Smooth muscle cell (in vitro differentiated cells): Measurements from ENCODE around the gene MORC2. TPM values are rescaled to one million over a fixed set of nuclear protein-coding genes. Genes with fewer than 3 reads are reported as not detected.

ENCODE experiments used
- DNase-seq: peaks from one replicate; lab custom pipeline; 2025; ENCODE audit not compliant: unreplicated experiment; lab: John Stamatoyannopoulos, UW
- H2AFZ ChIP-seq: fragments of 200-600 bp; sonication (generic); 2 replicates; pipeline ENCODE4 v1.6.0; 2016; ENCODE audit warnings: antibody characterized with exemption, low read depth, mild to moderate bottlenecking
- H3F3A ChIP-seq: fragments of 200-600 bp; sonication (generic); 2 replicates; pipeline ENCODE4 v1.6.0; 2017; ENCODE audit warnings: antibody characterized with exemption, low read depth
- H3K27ac ChIP-seq: fragments of 200-600 bp; sonication (generic); 2 replicates; pipeline ENCODE4 v1.5.1; 2016; ENCODE audit warnings: low read depth, mild to moderate bottlenecking
- H3K27me3 ChIP-seq: fragments of 200-600 bp; sonication (generic); 2 replicates; pipeline ENCODE4 v1.6.1; 2016; ENCODE audit warnings: low read depth, mild to moderate bottlenecking
- H3K36me3 ChIP-seq: fragments of 200-600 bp; sonication (generic); 2 replicates; pipeline ENCODE4 v1.5.1; 2016; ENCODE audit warnings: low read depth
- H3K4me1 ChIP-seq: fragments of 200-600 bp; sonication (generic); 2 replicates; pipeline ENCODE4 v1.5.1; 2016; ENCODE audit warnings: low read depth
- H3K4me2 ChIP-seq: fragments of 200-600 bp; sonication (generic); 2 replicates; pipeline ENCODE4 v1.6.0; 2016; ENCODE audit warnings: mild to moderate bottlenecking
- H3K4me3 ChIP-seq: fragments of 200-600 bp; sonication (generic); 2 replicates; pipeline ENCODE4 v1.5.1; 2016; ENCODE audit warnings: mild to moderate bottlenecking
- H3K79me2 ChIP-seq: fragments of 200-600 bp; sonication (generic); 2 replicates; pipeline ENCODE4 v1.6.0; 2016; ENCODE audit warnings: low read depth, mild to moderate bottlenecking
- H3K9ac ChIP-seq: fragments of 200-600 bp; sonication (generic); 2 replicates; pipeline ENCODE4 v1.6.0; 2016; ENCODE audit warnings: low read depth
- H3K9me3 ChIP-seq: fragments of 200-600 bp; sonication (generic); replicated peaks from 2 replicates; pipeline ENCODE4 v1.5.1; 2016; ENCODE audit warnings: low read depth
- H4K20me1 ChIP-seq: fragments of 200-600 bp; sonication (generic); 2 replicates; pipeline ENCODE4 v1.6.0; 2016; ENCODE audit warnings: low read depth
- WGBS: methylation state at CpG from one replicate; pipeline ENCODE4 v1.1.7; 2016; ENCODE audit warnings: low lambda C conversion rate; 5-methylcytosine and 5-hydroxymethylcytosine counted together
- polyA plus RNA-seq: library from polyadenylated mRNA; unstranded; fragments of >200 nt; fragmentation: Nextera tagmentation; extraction: Ambion mirVana; gene quantifications from 2 replicates; pipeline ENCODE4 v1.2.1, GENCODE V29; 2016
- total RNA-seq: library from RNA; depleted of rRNA; stranded (reverse); fragments of >200 nt; gene quantifications from 2 replicates; pipeline ENCODE4 v1.2.3, GENCODE V29; 2014
- TF ChIP-seq, protein P1 (sequence below): fragments of 200-600 bp; sonication (generic); IDR thresholded peaks from 2 replicates; pipeline ENCODE4 v1.5.1; 2017; ENCODE audit warnings: borderline replicate concordance, mild to moderate bottlenecking, antibody characterized with exemption; ENCODE audit not compliant: insufficient read depth, poor library complexity, severe bottlenecking

The MORC2 gene
- total and polyA plus RNA-seq, 2 experiments from 2014 or later, result 22.0 to 42.9 TPM

DNA sequence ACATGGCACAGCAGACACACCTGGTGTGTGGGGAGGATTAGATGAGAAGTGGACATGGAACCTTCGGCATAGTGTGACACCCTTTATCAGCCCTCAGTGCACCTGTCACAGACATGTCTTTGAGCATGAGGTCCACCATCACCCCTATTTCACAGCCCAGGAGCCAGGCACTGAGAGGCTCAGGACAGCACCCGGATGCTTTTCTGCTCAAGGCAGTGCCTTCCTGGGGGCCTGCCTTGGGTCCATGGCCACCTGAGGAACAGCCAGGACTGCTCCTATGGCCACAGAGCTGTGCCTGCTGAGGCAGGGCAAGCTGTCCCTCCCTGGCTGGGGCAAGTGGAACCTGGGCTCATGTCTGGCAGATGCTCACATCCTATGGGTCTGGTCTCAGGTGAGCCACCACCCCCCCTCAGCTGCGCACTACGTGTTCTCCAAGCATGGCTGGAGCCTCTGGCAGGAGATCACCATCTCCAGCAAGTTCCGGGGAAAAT, 75.8 kb downstream of the MORC2 start:
- Histone ChIP-seq H3K27ac (no peak overlapping the region), H3K9me3 (no peaks in the 10 kb centered on the region), H3F3A (no peaks in the 10 kb centered on the region), H3K4me3 (no peak overlapping the region), H3K27me3 (no peaks in the 10 kb centered on the region), H3K9ac (no peak overlapping the region), H4K20me1 (no peaks in the 10 kb centered on the region), H3K4me2 (no peak overlapping the region), H3K4me1 (no peaks in the 10 kb centered on the region), H2AFZ (no peak overlapping the region), H3K79me2 (no peaks in the 10 kb centered on the region), H3K36me3 (no peaks in the 10 kb centered on the region)
- TF ChIP-seq, protein P1, sequence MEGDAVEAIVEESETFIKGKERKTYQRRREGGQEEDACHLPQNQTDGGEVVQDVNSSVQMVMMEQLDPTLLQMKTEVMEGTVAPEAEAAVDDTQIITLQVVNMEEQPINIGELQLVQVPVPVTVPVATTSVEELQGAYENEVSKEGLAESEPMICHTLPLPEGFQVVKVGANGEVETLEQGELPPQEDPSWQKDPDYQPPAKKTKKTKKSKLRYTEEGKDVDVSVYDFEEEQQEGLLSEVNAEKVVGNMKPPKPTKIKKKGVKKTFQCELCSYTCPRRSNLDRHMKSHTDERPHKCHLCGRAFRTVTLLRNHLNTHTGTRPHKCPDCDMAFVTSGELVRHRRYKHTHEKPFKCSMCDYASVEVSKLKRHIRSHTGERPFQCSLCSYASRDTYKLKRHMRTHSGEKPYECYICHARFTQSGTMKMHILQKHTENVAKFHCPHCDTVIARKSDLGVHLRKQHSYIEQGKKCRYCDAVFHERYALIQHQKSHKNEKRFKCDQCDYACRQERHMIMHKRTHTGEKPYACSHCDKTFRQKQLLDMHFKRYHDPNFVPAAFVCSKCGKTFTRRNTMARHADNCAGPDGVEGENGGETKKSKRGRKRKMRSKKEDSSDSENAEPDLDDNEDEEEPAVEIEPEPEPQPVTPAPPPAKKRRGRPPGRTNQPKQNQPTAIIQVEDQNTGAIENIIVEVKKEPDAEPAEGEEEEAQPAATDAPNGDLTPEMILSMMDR, result no peak
- 97% methylated on average over 5 of the region's 5 CpGs for WGBS
- no peak for DNase-seq

DNA sequence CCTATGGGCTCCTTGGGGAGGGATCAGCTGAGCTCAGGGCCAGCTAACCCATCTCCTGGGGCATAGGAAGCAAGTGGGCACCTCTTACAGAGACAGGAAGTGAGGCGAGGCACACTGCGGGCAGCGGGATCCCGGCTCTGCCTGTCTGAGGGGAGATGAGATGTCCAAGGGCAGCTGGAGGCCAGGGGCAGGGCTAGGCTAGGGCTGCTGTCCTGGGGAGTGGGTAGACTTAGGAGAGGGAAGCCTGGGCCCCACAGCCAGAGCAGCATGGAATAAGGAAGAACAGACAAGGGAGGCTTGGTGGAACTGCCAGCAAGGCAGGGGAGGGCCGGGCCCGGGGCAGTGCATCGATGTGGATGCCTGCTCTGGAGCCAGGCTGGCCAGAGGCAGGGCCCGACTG, 76.3 kb downstream of the MORC2 start:
- H3K4me3 ChIP-seq, result no peak overlapping the region
- H3K27me3 ChIP-seq, result no peaks in the 10 kb centered on the region
- H3K4me1 ChIP-seq, result no peaks in the 10 kb centered on the region
- H3K4me2 ChIP-seq, result no peak overlapping the region
- no peaks in the 10 kb centered on the region for H3K79me2 ChIP-seq
- H3K36me3 ChIP-seq, result no peaks in the 10 kb centered on the region
- DNase-seq, result no peak
- no peak overlapping the region for H3K27ac ChIP-seq
- TF ChIP-seq, protein P1, result no peak
- no peaks in the 10 kb centered on the region for H3F3A ChIP-seq
- no peak overlapping the region for H2AFZ ChIP-seq
- 96% methylated on average over 8 of the region's 8 CpGs for WGBS
- no peak overlapping the region for H3K9ac ChIP-seq
- H3K9me3 ChIP-seq, result no peaks in the 10 kb centered on the region
- H4K20me1 ChIP-seq, result no peaks in the 10 kb centered on the region

GRCh38 chr22:30891781-30892180, 76.8 kb downstream of the MORC2 start:
- no peak overlapping the region for H2AFZ ChIP-seq
- H3K9ac ChIP-seq, result no peak overlapping the region
- H3K9me3 ChIP-seq, result no peaks in the 10 kb centered on the region
- H3K4me1 ChIP-seq, result no peaks in the 10 kb centered on the region
- no peaks in the 10 kb centered on the region for H3K36me3 ChIP-seq
- DNase-seq, result no peak
- H3K79me2 ChIP-seq, result no peaks in the 10 kb centered on the region
- no peak overlapping the region for H3K27ac ChIP-seq
- no peaks in the 10 kb centered on the region for H4K20me1 ChIP-seq
- WGBS, result 91% methylated on average over 6 of the region's 6 CpGs
- no peak overlapping the region for H3K4me2 ChIP-seq
- H3K4me3 ChIP-seq, result no peak overlapping the region
- TF ChIP-seq, protein P1, result no peak
- no peaks in the 10 kb centered on the region for H3K27me3 ChIP-seq
- H3F3A ChIP-seq, result no peaks in the 10 kb centered on the region

DNA sequence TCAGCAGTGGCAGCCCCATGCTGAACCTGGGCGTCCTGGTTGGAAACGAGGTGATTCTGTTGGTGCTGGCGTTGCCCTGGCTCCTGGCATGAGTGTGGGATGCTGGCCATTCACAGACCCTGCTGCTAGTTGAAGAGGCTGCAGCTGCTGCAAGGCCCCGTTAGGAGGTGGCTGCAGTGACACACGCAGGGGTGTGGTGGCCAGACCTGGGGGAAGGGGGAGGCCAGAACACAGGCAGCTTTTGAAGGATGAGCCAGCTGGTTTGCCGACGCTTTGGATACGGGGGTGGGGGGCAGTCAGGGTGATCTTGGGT, 77.2 kb downstream of the MORC2 start:
- Histone ChIP-seq H3K9ac (no peak overlapping the region), H3K4me3 (no peak overlapping the region), H3K79me2 (no peaks in the 10 kb centered on the region), H3K27me3 (no peaks in the 10 kb centered on the region), H3F3A (no peaks in the 10 kb centered on the region), H3K27ac (no peak overlapping the region), H4K20me1 (no peaks in the 10 kb centered on the region), H2AFZ (no peak overlapping the region), H3K4me2 (no peak overlapping the region), H3K4me1 (no peaks in the 10 kb centered on the region), H3K36me3 (no peaks in the 10 kb centered on the region), H3K9me3 (no peaks in the 10 kb centered on the region)
- 83% methylated on average over 8 of the region's 8 CpGs for WGBS
- no peak for DNase-seq
- TF ChIP-seq, protein P1, result no peak
